ENCODE results near the gene ST7L.
"Not testable (repeated sequence)": the region's sequence is repeated elsewhere in the genome, so short reads cannot be mapped to it uniquely, and the experiment has no call there.

Gene ST7L
- 31.3 to 65.2 (median 56.2) reads per million in 4 donors for total RNA-seq

GRCh38 chr1:112618721-112619517 lies at the start of gene ST7L:
ST7L (minus strand) TSS chr1:112619141; CDS start chr1:112619113, 28 bp downstream.
- DNase-seq: peak; percentile 24 to 69 (median 46)

DNA sequence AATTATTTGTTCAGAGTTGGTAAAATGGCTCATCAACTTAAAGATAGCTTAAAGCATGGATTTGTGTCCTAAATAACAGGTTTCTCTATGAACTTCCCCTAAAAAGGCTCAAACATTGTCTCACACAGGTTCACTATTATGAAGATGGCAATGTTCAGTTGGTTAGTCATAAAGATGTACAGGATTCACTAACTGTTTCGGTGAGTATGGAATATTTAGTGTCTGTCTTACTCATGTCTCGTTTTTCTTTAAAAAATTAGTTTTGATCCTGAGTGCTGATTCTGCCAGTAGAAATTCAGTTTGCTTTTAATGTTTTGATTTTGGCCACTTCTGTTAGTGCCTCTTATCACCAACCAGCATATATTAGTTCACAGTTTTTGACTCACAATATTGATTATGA lies 48.0 kb upstream of the ST7L start:
- DNase-seq: peak in 1 of 5 donors; percentile 12

- no peak for DNase-seq
Observed at GRCh38 chr1:112665857-112666256, 46.9 kb upstream of the ST7L start.

GRCh38 chr1:112651205-112651604 lies 32.3 kb upstream of the ST7L start:
- no peak for DNase-seq

GRCh38 chr1:112646225-112646624 lies 27.3 kb upstream of the ST7L start:
- no peak for DNase-seq

GRCh38 chr1:112643080-112643479 lies 24.1 kb upstream of the ST7L start:
- DNase-seq: no peak

DNA sequence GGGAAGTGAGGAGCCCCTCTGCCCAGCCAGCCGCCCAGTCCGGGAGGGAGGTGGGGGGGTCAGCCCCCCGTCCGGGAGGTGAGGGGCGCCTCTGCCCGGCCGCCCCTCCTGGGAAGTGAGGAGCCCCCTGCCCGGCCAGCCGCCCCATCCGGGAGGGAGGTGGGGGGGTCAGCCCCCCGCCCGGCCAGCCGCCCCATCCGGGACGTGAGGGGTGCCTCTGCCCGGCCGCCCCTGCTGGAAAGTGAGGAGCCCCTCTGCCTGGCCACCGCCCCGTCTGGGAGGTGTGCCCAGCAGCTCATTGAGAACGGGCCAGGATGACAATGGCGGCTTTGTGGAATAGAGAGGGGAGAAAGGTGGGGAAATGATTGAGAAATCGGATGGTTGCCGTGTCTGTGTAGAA lies 21.5 kb upstream of the ST7L start:
- not testable (repeated sequence) for DNase-seq

DNA sequence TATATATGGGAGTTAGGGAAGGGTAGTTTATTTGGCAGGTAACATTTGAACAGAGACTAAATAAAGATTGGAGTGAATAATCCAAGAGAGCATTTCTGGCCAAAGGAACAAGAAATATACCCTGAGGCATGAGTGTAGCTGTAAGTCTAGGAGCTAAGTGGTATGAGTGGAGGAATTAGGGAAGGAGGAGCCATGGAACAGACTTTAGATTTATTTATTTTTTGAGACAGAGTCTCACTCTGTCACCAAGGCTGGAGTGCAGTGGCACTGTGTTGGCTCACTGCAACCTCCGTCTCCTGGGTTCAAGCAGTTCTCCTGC lies 19.1 kb upstream of the ST7L start:
- no peak for DNase-seq

GRCh38 chr1:112637254-112638109 lies 18.5 kb upstream of the ST7L start:
- DNase-seq: no peak

- DNase-seq: no peak
Observed at GRCh38 chr1:112636597-112637253, 17.8 kb upstream of the ST7L start.

DNA sequence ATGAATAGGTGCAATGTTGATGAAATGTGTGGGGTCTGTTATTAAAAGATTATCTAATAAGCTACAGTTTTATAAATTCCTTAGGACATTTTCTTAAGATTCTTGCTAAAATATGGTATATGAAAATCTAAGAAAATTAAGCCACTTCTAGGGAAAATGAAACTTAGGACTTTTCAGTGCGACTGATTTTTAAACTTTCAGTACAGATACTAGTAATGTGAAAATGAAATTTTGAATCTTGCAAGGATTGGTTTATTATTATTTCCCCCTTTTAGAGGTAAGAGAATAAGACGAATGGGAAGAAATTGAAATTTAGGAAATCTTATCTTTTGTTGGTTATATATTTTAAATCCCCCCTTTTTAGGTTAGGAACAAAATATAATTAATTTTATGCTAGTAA lies 17.1 kb upstream of the ST7L start:
- no peak for DNase-seq

- DNase-seq: no peak
Observed at GRCh38 chr1:112634367-112634766, 15.4 kb upstream of the ST7L start.

DNA sequence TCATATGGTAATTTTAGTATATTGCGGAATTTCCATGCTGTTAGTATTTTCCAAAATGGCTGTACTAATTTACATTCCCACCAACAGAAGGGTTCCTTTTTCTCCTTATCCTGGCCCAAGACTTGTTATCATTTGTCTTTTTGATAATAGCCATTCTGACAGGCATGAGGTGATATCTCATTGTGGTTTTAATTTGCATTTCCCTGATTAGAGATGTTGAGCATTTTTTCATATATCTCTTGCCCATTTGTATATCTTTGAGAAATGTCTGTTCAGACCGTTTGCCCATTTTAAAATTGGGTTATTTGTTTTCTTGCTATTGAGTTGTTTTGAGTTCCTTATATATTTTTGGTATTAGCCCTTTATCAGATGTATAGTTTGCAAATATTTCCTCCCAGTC lies 14.7 kb upstream of the ST7L start:
- no peak for DNase-seq

DNA sequence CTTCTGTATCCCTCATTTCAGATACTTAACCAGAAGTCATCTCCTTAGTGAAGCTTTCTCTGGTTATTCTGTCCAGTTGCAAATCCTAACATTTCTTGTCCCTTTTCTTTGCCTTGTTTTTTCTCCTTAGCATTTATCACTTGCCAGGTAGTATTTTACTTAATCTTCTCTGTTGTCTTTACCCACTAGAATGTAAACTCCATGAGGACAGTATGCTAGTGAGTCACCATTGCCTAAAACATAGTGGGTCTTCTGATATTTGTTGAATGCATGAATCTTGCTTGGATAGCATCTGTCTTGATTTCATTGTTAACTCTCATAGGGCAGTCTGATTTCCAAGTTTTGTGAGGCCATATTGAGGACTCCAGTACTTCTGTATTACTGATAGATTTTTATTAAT lies 10.3 kb upstream of the ST7L start:
- DNase-seq: no peak

DNA sequence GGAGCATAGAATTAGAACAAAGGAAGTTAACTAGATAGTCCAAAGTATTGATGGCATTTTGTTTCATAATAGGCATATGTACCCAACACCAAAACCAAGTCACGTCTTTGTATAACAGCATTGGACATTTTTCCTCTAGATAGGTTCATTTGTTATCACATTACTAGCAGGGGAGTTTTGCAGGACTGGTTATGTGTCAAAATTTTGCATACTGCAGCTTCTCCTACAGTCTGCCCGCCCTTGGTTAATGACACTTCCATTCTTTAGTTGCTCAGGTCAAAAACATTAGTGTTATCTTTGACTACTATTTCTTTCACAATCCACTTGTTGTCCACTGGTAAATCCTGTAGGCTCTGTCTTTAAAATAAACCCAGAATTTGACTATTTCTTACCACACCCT lies 9.6 kb upstream of the ST7L start:
- no peak for DNase-seq

DNA sequence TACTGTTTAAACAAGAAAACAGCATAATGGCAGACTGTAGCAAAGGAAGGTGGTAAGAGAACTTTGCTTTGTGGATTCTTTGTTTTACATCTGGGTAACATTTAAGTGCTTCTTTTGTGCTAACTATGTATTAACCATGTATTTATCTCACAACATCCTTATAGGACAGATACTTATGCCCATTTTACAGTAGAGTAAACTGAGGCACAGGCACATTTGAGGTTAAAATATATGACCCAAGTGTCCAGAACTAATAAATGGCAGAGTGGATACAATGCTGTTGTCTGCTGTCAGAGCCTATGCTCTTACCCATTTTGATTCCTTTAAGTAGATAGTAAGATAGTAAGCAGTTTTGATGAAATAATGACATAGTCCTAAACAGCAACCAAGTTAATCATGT lies 7.9 kb upstream of the ST7L start:
- DNase-seq: no peak

DNA sequence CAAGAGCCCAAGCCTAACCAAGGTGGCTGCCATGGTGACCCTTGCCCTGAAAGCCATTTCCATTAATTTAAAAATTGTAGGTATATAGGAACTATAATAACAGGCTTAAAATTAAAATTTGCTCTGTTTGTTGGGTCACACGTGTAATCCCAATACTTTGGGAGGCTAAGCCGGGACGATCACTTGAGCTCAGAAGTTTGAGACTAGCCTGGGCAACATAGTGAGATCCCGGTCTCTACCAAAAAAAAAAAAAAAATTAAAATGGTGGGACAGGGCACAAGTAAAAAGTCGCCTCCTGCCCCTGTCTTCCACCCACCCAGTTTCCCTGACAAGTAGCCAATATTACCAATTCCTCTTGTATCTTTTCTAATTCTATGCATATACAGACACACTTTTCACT lies 7.3 kb upstream of the ST7L start:
- no peak for DNase-seq

- DNase-seq: no peak
Observed at GRCh38 chr1:112625696-112626095, 6.8 kb upstream of the ST7L start.

- not testable (repeated sequence) for DNase-seq
Observed at GRCh38 chr1:112624493-112624892, 5.6 kb upstream of the ST7L start.

GRCh38 chr1:112620377-112620695 lies 1.4 kb upstream of the ST7L start:
- no peak for DNase-seq

DNA sequence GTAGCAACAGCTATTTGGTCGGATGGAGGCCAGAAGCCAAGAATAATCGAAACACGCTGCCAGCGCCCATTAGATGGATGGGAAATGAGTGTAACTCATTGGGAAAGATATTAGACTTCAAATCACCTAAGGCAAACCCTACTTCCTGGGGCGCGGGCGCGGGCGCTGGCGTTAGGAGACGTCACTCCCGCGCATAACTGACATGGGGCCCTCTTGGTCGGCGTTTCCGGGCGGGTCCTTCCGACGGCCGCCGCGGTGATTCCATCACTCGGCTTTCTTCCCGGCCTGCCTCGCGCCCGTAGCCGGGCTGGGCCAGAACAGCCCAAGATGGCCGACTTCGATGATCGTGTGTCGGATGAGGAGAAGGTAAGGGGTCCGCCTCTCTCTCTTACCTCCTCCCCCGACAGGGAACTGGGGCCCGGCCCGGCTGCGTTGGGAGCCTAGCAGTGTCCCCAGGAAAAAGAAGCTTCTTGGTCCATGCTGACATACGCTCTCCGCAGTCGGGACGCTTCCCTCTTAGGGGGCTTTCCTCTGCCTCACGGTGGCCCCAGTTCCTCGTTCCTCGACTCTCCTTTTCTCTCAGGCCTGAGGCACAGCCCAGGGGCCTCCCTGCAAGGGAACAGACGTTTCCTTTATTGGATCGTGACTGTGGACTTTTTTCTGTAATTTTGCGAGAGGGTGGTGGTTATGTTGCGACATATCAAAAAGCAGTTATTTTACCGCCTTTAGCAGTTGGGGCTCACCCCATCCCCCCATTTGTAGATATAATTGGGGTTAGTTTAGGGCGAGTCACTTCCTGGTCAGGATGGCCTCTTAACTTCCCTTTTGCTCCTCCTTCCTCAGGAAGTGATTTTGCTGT lies 806 bp upstream of the ST7L start, which contains the start of gene CAPZA1:
TSS of gene CAPZA1 (plus strand) at position 315 of the 859 bp plus-strand sequence. CDS start at position 328, 13 bp downstream.
- peak; percentile 84 to 96 (median 87) for DNase-seq

GRCh38 chr1:112618114-112618720 lies 724 bp downstream of the ST7L start:
- peak in 3 of 5 donors; percentile 12 to 72 (median 30) for DNase-seq

All from T-helper 1 cell (primary cell).